NB4 (cell line): ENCODE results near the gene MICU2.
A peak's percentile ranks its signal among the peaks of the same experiment; 100 is the strongest.

ENCODE experiments used
- MYC ChIP-seq: IDR thresholded peaks from 2 replicates; pipeline ENCODE4 v1.6.1; 2011; ENCODE audit warnings: low read depth, low read length
- POLR2A ChIP-seq: IDR thresholded peaks from 2 replicates; pipeline ENCODE4 v1.6.1; 2011; ENCODE audit warnings: mild to moderate bottlenecking; ENCODE audit not compliant: insufficient read length; ENCODE audit errors: extremely low read depth
- TF ChIP-seq, protein P1 (sequence below): IDR thresholded peaks from one replicate; pipeline ENCODE4 v1.5.1; 2012; ENCODE audit warnings: low read depth, low read length
- TF ChIP-seq, protein P2 (sequence below): IDR thresholded peaks from 2 replicates; pipeline ENCODE4 v1.6.1; 2011; ENCODE audit warnings: low read depth, low read length

DNA sequence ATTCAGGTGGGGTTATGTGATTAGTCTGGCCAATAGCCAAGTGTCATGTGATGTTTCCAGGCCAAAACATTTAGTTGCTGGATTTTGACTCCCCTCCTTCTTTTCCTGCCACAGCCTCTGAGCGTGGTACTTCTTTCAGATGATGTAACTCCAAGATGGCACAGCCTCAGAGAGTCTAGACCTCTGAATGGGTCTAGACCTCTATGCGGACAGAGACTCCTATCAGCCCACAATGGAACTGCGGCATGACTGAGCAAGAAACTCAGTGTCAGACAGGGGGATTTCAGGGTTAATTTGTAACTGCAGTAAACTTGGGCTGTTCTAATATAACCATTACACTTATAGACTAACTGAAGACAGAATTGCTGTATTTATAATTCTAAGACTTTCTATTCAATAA, 102.3 kb downstream of the MICU2 start:
- TF ChIP-seq, protein P1, sequence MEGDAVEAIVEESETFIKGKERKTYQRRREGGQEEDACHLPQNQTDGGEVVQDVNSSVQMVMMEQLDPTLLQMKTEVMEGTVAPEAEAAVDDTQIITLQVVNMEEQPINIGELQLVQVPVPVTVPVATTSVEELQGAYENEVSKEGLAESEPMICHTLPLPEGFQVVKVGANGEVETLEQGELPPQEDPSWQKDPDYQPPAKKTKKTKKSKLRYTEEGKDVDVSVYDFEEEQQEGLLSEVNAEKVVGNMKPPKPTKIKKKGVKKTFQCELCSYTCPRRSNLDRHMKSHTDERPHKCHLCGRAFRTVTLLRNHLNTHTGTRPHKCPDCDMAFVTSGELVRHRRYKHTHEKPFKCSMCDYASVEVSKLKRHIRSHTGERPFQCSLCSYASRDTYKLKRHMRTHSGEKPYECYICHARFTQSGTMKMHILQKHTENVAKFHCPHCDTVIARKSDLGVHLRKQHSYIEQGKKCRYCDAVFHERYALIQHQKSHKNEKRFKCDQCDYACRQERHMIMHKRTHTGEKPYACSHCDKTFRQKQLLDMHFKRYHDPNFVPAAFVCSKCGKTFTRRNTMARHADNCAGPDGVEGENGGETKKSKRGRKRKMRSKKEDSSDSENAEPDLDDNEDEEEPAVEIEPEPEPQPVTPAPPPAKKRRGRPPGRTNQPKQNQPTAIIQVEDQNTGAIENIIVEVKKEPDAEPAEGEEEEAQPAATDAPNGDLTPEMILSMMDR: peak; percentile 27
- TF ChIP-seq, protein P2, sequence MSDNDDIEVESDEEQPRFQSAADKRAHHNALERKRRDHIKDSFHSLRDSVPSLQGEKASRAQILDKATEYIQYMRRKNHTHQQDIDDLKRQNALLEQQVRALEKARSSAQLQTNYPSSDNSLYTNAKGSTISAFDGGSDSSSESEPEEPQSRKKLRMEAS: no peak
- no peak for TF ChIP-seq POLR2A
- TF ChIP-seq MYC: no peak
